ENCODE data around the gene REPIN1. TPM values are rescaled to one million over a fixed set of nuclear protein-coding genes. Genes with fewer than 3 reads are reported as not detected.

Gene REPIN1
- total RNA-seq, 3 donors from 2014 or later, result 151 to 228 (median 202) TPM

- Histone ChIP-seq H3K4me3 (no peak overlapping the region), H3K4me1 (ENCODE audit: low read depth) (peaks cover 30% of the 10 kb centered on the region), H3K36me3 (ENCODE audit: low read depth) (no peaks in the 10 kb centered on the region), H3K9me3 (no peaks in the 10 kb centered on the region)
- intact Hi-C loops (cut with DNase I, micrococcal nuclease), result no loop called here
- no peak for TF ChIP-seq CTCF (IDR thresholded peaks at IDR 0.05)
- peak; percentile 4 for ATAC-seq
- DNase-seq, result peak in 1 of 3 donors; percentile 49
These were observed 37.6 kb downstream of the REPIN1 start for GRCh38 chr7:150406312-150406566.

- peak; percentile 24 for ATAC-seq
- peak in 2 of 3 donors; percentile 58 to 64 for DNase-seq
- Histone ChIP-seq H3K9me3 (no peaks in the 10 kb centered on the region), H3K4me1 (ENCODE audit: low read depth) (peaks cover 30% of the 10 kb centered on the region), H3K4me3 (no peak overlapping the region), H3K36me3 (ENCODE audit: low read depth) (no peaks in the 10 kb centered on the region)
- TF ChIP-seq CTCF (IDR thresholded peaks at IDR 0.05), result no peak
- intact Hi-C loops (cut with DNase I, micrococcal nuclease), result no loop called here
These were observed 38.2 kb downstream of the REPIN1 start for GRCh38 chr7:150406567-150407421.

GRCh38 chr7:150407588-150408392 is 39.2 kb downstream of the REPIN1 start:
- H3K36me3 ChIP-seq (ENCODE audit: low read depth), result no peaks in the 10 kb centered on the region
- H3K9me3 ChIP-seq, result no peaks in the 10 kb centered on the region
- H3K4me3 ChIP-seq, result no peak overlapping the region
- ATAC-seq (no peak), DNase-seq (peak in 1 of 3 donors; percentile 57)
- intact Hi-C loops (cut with DNase I, micrococcal nuclease), result no loop called here
- H3K4me1 ChIP-seq (ENCODE audit: low read depth), result peaks cover 22% of the 10 kb centered on the region
- no peak for TF ChIP-seq CTCF (IDR thresholded peaks at IDR 0.05)

- Histone ChIP-seq H3K4me1 (ENCODE audit: low read depth) (peaks cover 13% of the 10 kb centered on the region), H3K9me3 (no peaks in the 10 kb centered on the region), H3K4me3 (no peak overlapping the region), H3K36me3 (ENCODE audit: low read depth) (no peaks in the 10 kb centered on the region)
- intact Hi-C loops (cut with DNase I, micrococcal nuclease), result no loop called here
- ATAC-seq (no peak), DNase-seq (no peak)
- no peak for TF ChIP-seq CTCF (IDR thresholded peaks at IDR 0.05)
These were observed 40.0 kb downstream of the REPIN1 start for GRCh38 chr7:150408393-150409299.

GRCh38 chr7:150409300-150410030 is 40.8 kb downstream of the REPIN1 start:
- Histone ChIP-seq H3K36me3 (ENCODE audit: low read depth) (no peaks in the 10 kb centered on the region), H3K9me3 (no peaks in the 10 kb centered on the region), H3K4me3 (no peak overlapping the region), H3K4me1 (ENCODE audit: low read depth) (peaks cover 7% of the 10 kb centered on the region)
- TF ChIP-seq CTCF (IDR thresholded peaks at IDR 0.05), result no peak
- ATAC-seq (no peak), DNase-seq (no peak)
- intact Hi-C loops (cut with DNase I, micrococcal nuclease), result no loop called here

Data from mucosa of descending colon (tissue), 3 donors.